SK-N-MC (cell line): ENCODE measurements around the gene CALY.

ENCODE experiments used
- EZH2 ChIP-seq: fragments of 200-600 bp; sonication (generic); IDR thresholded peaks from one replicate; pipeline ENCODE4 v1.6.1; 2017; ENCODE audit warnings: antibody characterized with exemption
- FOXP2 ChIP-seq: optimal IDR thresholded peaks from 2 replicates; pipeline ENCODE3; 2011; ENCODE audit warnings: mild to moderate bottlenecking, moderate library complexity; ENCODE audit not compliant: insufficient read depth; ENCODE audit errors: extremely low read length, control extremely low read depth
- POLR2AphosphoS5 ChIP-seq: IDR thresholded peaks from 2 replicates; pipeline ENCODE4 v1.6.1; 2012; ENCODE audit warnings: mild to moderate bottlenecking, low read depth, low read length, borderline replicate concordance

DNA sequence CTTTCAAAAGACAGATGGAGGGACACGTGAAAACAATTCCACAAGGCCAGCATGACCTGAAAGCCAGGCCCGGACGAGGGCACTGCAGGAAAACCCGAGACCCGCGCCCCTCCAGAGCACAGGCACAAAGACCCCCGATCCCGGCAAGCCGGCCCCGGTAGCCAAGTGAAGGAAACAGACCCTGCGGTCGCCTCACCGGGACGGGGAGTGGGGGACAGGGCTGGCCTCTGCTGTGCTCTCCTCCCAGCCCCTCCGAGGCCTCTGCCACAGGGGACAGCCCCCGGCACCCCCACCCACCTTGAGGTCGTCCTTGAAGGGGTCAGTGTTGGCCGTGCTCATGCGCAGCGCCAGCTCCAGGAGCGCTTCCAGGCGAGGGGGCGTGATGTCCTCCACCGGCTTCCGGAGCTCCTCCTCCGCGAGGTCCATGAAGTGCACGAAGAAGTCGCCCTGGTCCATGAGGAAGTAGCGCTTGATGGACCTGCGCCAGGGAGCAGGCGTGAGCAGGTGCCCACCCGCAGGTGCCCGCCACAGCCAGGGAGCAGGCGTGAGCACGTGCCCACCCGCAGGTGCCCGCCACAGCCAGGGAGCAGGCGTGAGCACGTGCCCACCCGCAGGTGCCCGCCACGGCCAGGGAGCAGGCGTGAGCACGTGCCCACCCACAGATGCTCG is 48.7 kb downstream of the CALY start:
- TF ChIP-seq EZH2 = no peak
- TF ChIP-seq POLR2AphosphoS5 = no peak
- no peak for TF ChIP-seq FOXP2
